VCaP (cell line): Measurements from ENCODE around the gene RABGEF1.
"Not testable (repeated sequence)": the region's sequence is repeated elsewhere in the genome, so short reads cannot be mapped to it uniquely, and the experiment has no call there.

Experiments used
- H3K27ac ChIP-seq: fragments of 450-650 bp; 2 replicates; pipeline ENCODE4 v1.5.1; 2017
- CTCF ChIP-seq: fragments of 450-650 bp; conservative IDR thresholded peaks from 2 replicates; pipeline ENCODE4 v1.5.1; 2017; ENCODE audit warnings: mild to moderate bottlenecking, moderate library complexity

The RABGEF1 gene

GRCh38 chr7:66748791-66749190, 8.3 kb downstream of the RABGEF1 start:
- H3K27ac ChIP-seq: no peak overlapping the region
- no peak for TF ChIP-seq CTCF

- no peak overlapping the region for H3K27ac ChIP-seq
- TF ChIP-seq CTCF: no peak
Observed at GRCh38 chr7:66751945-66752344, 11.4 kb downstream of the RABGEF1 start.

GRCh38 chr7:66754541-66754940, 14.0 kb downstream of the RABGEF1 start:
- no peak for TF ChIP-seq CTCF
- H3K27ac ChIP-seq: no peak overlapping the region

- not testable (repeated sequence) for H3K27ac ChIP-seq
Observed at GRCh38 chr7:66755059-66755458, 14.5 kb downstream of the RABGEF1 start.

- not testable (repeated sequence) for H3K27ac ChIP-seq
Observed at GRCh38 chr7:66756227-66756626, 15.7 kb downstream of the RABGEF1 start.

- no peak overlapping the region for H3K27ac ChIP-seq
- TF ChIP-seq CTCF: no peak
Observed at GRCh38 chr7:66756889-66757288, 16.4 kb downstream of the RABGEF1 start.

GRCh38 chr7:66757939-66758338, 17.4 kb downstream of the RABGEF1 start:
- TF ChIP-seq CTCF: no peak
- H3K27ac ChIP-seq: no peak overlapping the region

GRCh38 chr7:66758950-66759628, 18.6 kb downstream of the RABGEF1 start:
- no peak overlapping the region for H3K27ac ChIP-seq
- no peak for TF ChIP-seq CTCF

- not testable (repeated sequence) for H3K27ac ChIP-seq
Observed at GRCh38 chr7:66763183-66763582, 22.6 kb downstream of the RABGEF1 start.

GRCh38 chr7:66763633-66764355, 23.3 kb downstream of the RABGEF1 start:
- not testable (repeated sequence) for H3K27ac ChIP-seq

GRCh38 chr7:66764905-66765304, 24.4 kb downstream of the RABGEF1 start:
- not testable (repeated sequence) for H3K27ac ChIP-seq

GRCh38 chr7:66765322-66766025, 24.9 kb downstream of the RABGEF1 start:
- not testable (repeated sequence) for H3K27ac ChIP-seq
